Lung (tissue), 12 donors: Measurements from ENCODE around the gene HK2. TPM values are rescaled to one million over a fixed set of nuclear protein-coding genes. Genes with fewer than 3 reads are reported as not detected.
A peak's percentile ranks its signal among the peaks of the same experiment; 100 is the strongest.
"Not testable (repeated sequence)": the region's sequence is repeated elsewhere in the genome, so short reads cannot be mapped to it uniquely, and the experiment has no call there.

Experiments used
- ATAC-seq: fragments of 200-7000 bp; cut with Tn5 transposase; one replicate; pipeline ENCODE4 v1.9.1; 2020; ENCODE audit warnings: moderate number of reproducible peaks; ENCODE audit not compliant: insufficient read depth, low FRiP score
- DNase-seq, 3 donors: peaks; one replicate each; pipeline ENCODE4 v3.0.0-alpha.2; 2013 to 2017
- H3K27ac ChIP-seq, 2 donors: one replicate each; pipeline ENCODE4 v1.5.1; 2013; ENCODE audit warnings: mild to moderate bottlenecking in 2 of 2, moderate library complexity in 2 of 2, control low read depth in 1 of 2, inconsistent platforms in 1 of 2, low read depth in 1 of 2, low read length in 1 of 2
- H3K27me3 ChIP-seq, 3 donors: one replicate each; pipeline ENCODE4 v1.5.1; 2013; ENCODE audit warnings: low read length in 2 of 3; ENCODE audit not compliant: control insufficient read depth in 3 of 3, insufficient read depth in 3 of 3
- H3K36me3 ChIP-seq, 4 donors: one replicate each; pipeline ENCODE4 v1.5.1; 2013; ENCODE audit warnings: low read length in 4 of 4, mild to moderate bottlenecking in 1 of 4, moderate library complexity in 1 of 4; ENCODE audit not compliant: control insufficient read depth in 4 of 4, insufficient read depth in 4 of 4
- H3K4me1 ChIP-seq, 5 donors: one replicate each; pipeline ENCODE4 v1.5.1; 2013; ENCODE audit warnings: low read length in 5 of 5, mild to moderate bottlenecking in 2 of 5, moderate library complexity in 1 of 5; ENCODE audit not compliant: control insufficient read depth in 5 of 5, insufficient read depth in 5 of 5
- H3K4me3 ChIP-seq: one replicate; pipeline ENCODE4 v1.5.1; 2013; ENCODE audit warnings: mild to moderate bottlenecking, control low read depth, moderate library complexity
- H3K9ac ChIP-seq, 2 donors: one replicate each; pipeline ENCODE4 v1.5.1; 2013; ENCODE audit warnings: low read length in 2 of 2, control low read depth in 1 of 2; ENCODE audit not compliant: insufficient read depth in 1 of 2
- H3K9me3 ChIP-seq, 4 donors: one replicate each; pipeline ENCODE4 v1.5.1; 2013; ENCODE audit warnings: low read length in 3 of 4, mild to moderate bottlenecking in 1 of 4, moderate library complexity in 1 of 4; ENCODE audit not compliant: control insufficient read depth in 4 of 4, insufficient read depth in 3 of 4
- CTCF ChIP-seq: IDR thresholded peaks from 2 replicates; pipeline ENCODE4 v1.5.1; 2012; ENCODE audit warnings: mild to moderate bottlenecking; ENCODE audit errors: control extremely low read depth, extremely low read depth
- WGBS, 2 donors: extraction: QIAGEN DNeasy Blood & Tissue Kit; methylation state at CpG; one replicate each; pipeline ENCODE4 v1.1.7; 2013; 5-methylcytosine and 5-hydroxymethylcytosine counted together
- polyA plus RNA-seq, 2 donors: library from polyadenylated mRNA; stranded (reverse); fragments of 200-250 nt; gene quantifications; one replicate each; pipeline ENCODE4 v1.2.1, GENCODE V29; 2013
- total RNA-seq, 2 donors: library from RNA; depleted of rRNA in 1 of 2; stranded (reverse); fragments of >200 nt in 1 of 2; gene quantifications; one replicate each; pipeline ENCODE4 v1.2.1, GENCODE V29; 2014 to 2021
- donor health status: control.
- donor health status: control.
- donor health status: Bipolar disorder and iron deficiency.
- donor health status: healthy.
- donor health status: DM: yes; HTN: yes; CAD: no.

Gene HK2
- total and polyA plus RNA-seq, 4 donors: 13.6 to 43.1 (median 20.8) TPM

GRCh38 chr2:74831693-74832530 lies 2.0 kb upstream of the HK2 start:
- Histone ChIP-seq H3K4me3 (no peak overlapping the region), H3K27me3 (peaks cover 0 to 35% (median 7%) of the 10 kb centered on the region in 3 donors), H3K4me1 (peaks cover 0 to 9% (median 5%) of the 10 kb centered on the region in 5 donors), H3K36me3 (no peaks in the 10 kb centered on the region), H3K27ac (no peak overlapping the region), H3K9me3 (no peaks in the 10 kb centered on the region), H3K9ac (no peak overlapping the region)
- WGBS, 2 donors: 52 to 70% methylated on average over 7 of the region's 7 CpGs
- ATAC-seq (no peak), DNase-seq (no peak)
- no peak for TF ChIP-seq CTCF

- not testable (repeated sequence) for H3K9ac ChIP-seq, H3K36me3 ChIP-seq, H3K9me3 ChIP-seq, H3K4me1 ChIP-seq
- DNase-seq: peak in 2 of 3 donors; percentile 46 to 52
- H3K27me3 ChIP-seq: peaks cover 0 to 35% (median 7%) of the 10 kb centered on the region in 3 donors
- H3K27ac ChIP-seq: peak overlapping the region; percentile 88 to 90
- 1% methylated on average over 39 to 51 of the region's 51 CpGs for WGBS, 2 donors
- peak; percentile 7 for ATAC-seq
- H3K4me3 ChIP-seq: peak overlapping the region; percentile 57
These were observed 386 bp downstream of the HK2 start for GRCh38 chr2:74834234-74834791.

- Histone ChIP-seq H3K4me1 (peaks cover 0 to 9% (median 5%) of the 10 kb centered on the region in 5 donors), H3K9ac (peak overlapping the region in 1 of 2 donors; percentile 71), H3K27ac (peak overlapping the region; percentile 88 to 90), H3K27me3 (peaks cover 0 to 37% (median 7%) of the 10 kb centered on the region in 3 donors), H3K9me3 (no peaks in the 10 kb centered on the region), H3K4me3 (peak overlapping the region; percentile 57), H3K36me3 (no peaks in the 10 kb centered on the region)
- no peak for TF ChIP-seq CTCF
- WGBS, 2 donors: 0 to 1% methylated on average over 51 to 87 of the region's 87 CpGs
- peak; percentile 58 for ATAC-seq
- peak; percentile 76 to 79 (median 77) for DNase-seq
These were observed 1.1 kb downstream of the HK2 start for GRCh38 chr2:74834792-74835755.
